HCT116 (cell line): Measurements from ENCODE around the gene DHRS7B. TPM values are rescaled to one million over a fixed set of nuclear protein-coding genes. Genes with fewer than 3 reads are reported as not detected.
A peak's percentile ranks its signal among the peaks of the same experiment; 100 is the strongest.

Experiments
- ATAC-seq: fragments of 200-7000 bp; cut with Tn5 transposase; 2 replicates; pipeline ENCODE4 v1.9.1; 2020; ENCODE audit warnings: mild to moderate bottlenecking, moderate library complexity
- BruUV-seq: library from RNA; stranded (reverse); fragments of 400-500 nt; replicated peaks from 2 replicates; lab custom pipeline; 2021; lab: Mats Ljungman, UMichigan
- CTCF ChIA-PET: fragments of 300-600 bp; sonication (Branson Sonifier 250); formaldehyde crosslinking; loops from one replicate; lab custom pipeline; 2021; ENCODE audit warnings: antibody characterized with exemption; lab: Charles Lee
- POLR2A ChIA-PET: fragments of 300-600, 350-600 bp; sonication (Branson Sonifier 250); formaldehyde crosslinking; loops from one replicate; lab custom pipeline; 2021; ENCODE audit warnings: antibody characterized with exemption; lab: Charles Lee
- RAD21 ChIA-PET, 2 experiments: fragments of 300-600 bp; sonication (Branson Sonifier 250); formaldehyde crosslinking; loops; one replicate each; lab custom pipeline; 2023; ENCODE audit warnings: low total read pairs in 2 of 2; ENCODE audit not compliant: uncharacterized antibody in 2 of 2, unreplicated experiment in 2 of 2, low non-redundant PET in 1 of 2; lab: Charles Lee
- DNase-seq: peaks from one replicate; pipeline ENCODE4 v3.0.0-alpha.2; 2010; ENCODE audit warnings: low read depth, low spot score
- H2AFZ ChIP-seq: fragments of 200-600 bp; shearing (Covaris generic), sonication (generic); 2 replicates; pipeline ENCODE4 v1.6.1; 2017; ENCODE audit warnings: low read depth, mixed run types, mixed read lengths, antibody characterized with exemption, low read length; ENCODE audit not compliant: poor library complexity, severe bottlenecking
- H3K27ac ChIP-seq: 2 replicates; pipeline ENCODE4 v1.5.1; 2012; ENCODE audit warnings: low read depth, low read length
- H3K27me3 ChIP-seq: fragments of 200-600 bp; sonication (generic); 2 replicates; pipeline ENCODE4 v1.6.1; 2016; ENCODE audit warnings: mixed run types, low read length, mixed read lengths; ENCODE audit not compliant: insufficient read depth
- H3K36me3 ChIP-seq, 2 experiments: fragments of 200-500 bp in 1 of 2; fragments of 200-600 bp in 1 of 2; sonication (Bioruptor generic) in 1 of 2; sonication (generic) in 1 of 2; 2 replicates each; pipeline versions ENCODE4 v1.5.1 to v1.6.1; 2014 to 2016; ENCODE audit warnings: low read length in 2 of 2, inconsistent platforms in 1 of 2, mixed read lengths in 1 of 2, mixed run types in 1 of 2; ENCODE audit not compliant: insufficient read depth in 2 of 2, control insufficient read depth in 1 of 2
- H3K4me1 ChIP-seq, 2 experiments: fragments of 200-600 bp in 1 of 2; sonication (generic) in 1 of 2; 2 replicates each; pipeline versions ENCODE4 v1.5.1 to v1.6.1; 2012 to 2017; ENCODE audit warnings: low read length in 2 of 2, inconsistent platforms in 1 of 2, mild to moderate bottlenecking in 1 of 2, mixed read lengths in 1 of 2, mixed run types in 1 of 2, moderate library complexity in 1 of 2; ENCODE audit not compliant: insufficient read depth in 2 of 2, control insufficient read depth in 1 of 2
- H3K4me2 ChIP-seq: fragments of 200-600 bp; sonication (generic); 2 replicates; pipeline ENCODE4 v1.6.1; 2017; ENCODE audit warnings: mixed run types, low read length, mixed read lengths
- H3K4me3 ChIP-seq, 2 experiments: fragments of 200-600 bp in 1 of 2; sonication (generic) in 1 of 2; replicated peaks in 1 of 2; 2 replicates each; pipeline ENCODE4 v1.5.1; 2011 to 2016; ENCODE audit warnings: low read length in 2 of 2, control low read depth in 1 of 2, low read depth in 1 of 2, mild to moderate bottlenecking in 1 of 2, mixed read lengths in 1 of 2, mixed run types in 1 of 2
- H3K79me2 ChIP-seq: fragments of 200-600 bp; sonication (generic); 2 replicates; pipeline ENCODE4 v1.6.1; 2017; ENCODE audit warnings: mild to moderate bottlenecking, mixed run types, low read length, moderate library complexity, mixed read lengths; ENCODE audit not compliant: insufficient read depth
- H3K9ac ChIP-seq: fragments of 200-600 bp; sonication (generic); 2 replicates; pipeline ENCODE4 v1.6.1; 2016; ENCODE audit warnings: low read length, mixed read lengths
- H3K9me2 ChIP-seq: fragments of 200-600 bp; sonication (generic), shearing (Covaris generic); 2 replicates; pipeline ENCODE4 v1.6.1; 2017; ENCODE audit warnings: mixed run types, mild to moderate bottlenecking, moderate library complexity; ENCODE audit not compliant: insufficient read depth
- H3K9me3 ChIP-seq, 2 experiments: fragments of 200-500 bp in 1 of 2; fragments of 200-600 bp in 1 of 2; sonication (Bioruptor generic) in 1 of 2; sonication (generic) in 1 of 2; 2 replicates each; pipeline ENCODE4 v1.6.1; 2014 to 2017; ENCODE audit warnings: low read length in 2 of 2, mixed read lengths in 2 of 2, inconsistent platforms in 1 of 2, low read depth in 1 of 2, mild to moderate bottlenecking in 1 of 2, mixed run types in 1 of 2, moderate library complexity in 1 of 2; ENCODE audit not compliant: control insufficient read depth in 1 of 2, insufficient read depth in 1 of 2
- H4K20me1 ChIP-seq: fragments of 200-600 bp; sonication (generic), shearing (Covaris generic); 2 replicates; pipeline ENCODE4 v1.6.1; 2017; ENCODE audit warnings: mixed run types, mild to moderate bottlenecking, moderate library complexity; ENCODE audit not compliant: insufficient read depth
- CTCF ChIP-seq, 3 experiments: fragments of 200-600 bp in 1 of 3; sonication (generic) in 1 of 3; IDR thresholded peaks in 2 of 3; conservative IDR thresholded peaks in 1 of 3; 2 replicates each; pipeline ENCODE4 v1.5.1; 2012 to 2017; ENCODE audit warnings: low read depth in 2 of 3, low read length in 2 of 3, antibody characterized with exemption in 1 of 3, borderline replicate concordance in 1 of 3, control low read depth in 1 of 3, mild to moderate bottlenecking in 1 of 3, mixed read lengths in 1 of 3, mixed run types in 1 of 3, moderate library complexity in 1 of 3; ENCODE audit not compliant: insufficient read depth in 1 of 3
- REST ChIP-seq: IDR thresholded peaks from 2 replicates; pipeline ENCODE4 v1.6.1; 2012; ENCODE audit warnings: low read depth
- SRF ChIP-seq: IDR thresholded peaks from 2 replicates; pipeline ENCODE4 v1.6.1; 2012; ENCODE audit warnings: low read depth
- intact Hi-C: fragments of 100-400 bp; cut with micrococcal nuclease; formaldehyde crosslinking; loops from 2 replicates; pipeline ENCODE4 v1.10.0; 2022
- total RNA-seq: library from RNA; stranded (reverse); gene quantifications from one replicate; pipeline ENCODE4 v1.2.1, GENCODE V29; 2021; ENCODE audit not compliant: unreplicated experiment

Gene DHRS7B
- total RNA-seq, 1 experiment from 2014 or later: 19.6 TPM

DNA sequence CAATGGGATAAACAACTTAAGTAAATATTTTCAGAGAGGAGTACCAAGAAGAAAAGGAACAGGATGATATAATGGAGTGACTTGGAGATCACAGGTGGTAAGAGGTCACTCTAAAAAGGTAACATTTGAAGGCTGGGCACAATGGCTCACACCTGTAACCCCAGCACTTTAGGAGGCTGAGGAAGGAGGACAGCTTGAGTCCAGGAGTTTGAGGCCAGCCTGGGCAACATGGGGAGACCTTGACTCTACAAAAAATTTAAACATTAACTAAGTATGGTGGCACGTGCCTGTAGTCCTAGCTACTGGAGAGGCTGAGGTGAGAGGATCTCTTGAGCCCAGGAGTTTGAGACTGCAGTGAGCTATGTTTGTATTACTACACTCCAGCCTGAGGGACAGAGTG, 90.6 kb downstream of the DHRS7B start (continued):
- TF ChIP-seq REST: no peak
- TF ChIP-seq, all 23 proteins: peak for 0

GRCh38 chr17:21218101-21218500, 91.3 kb downstream of the DHRS7B start:
- peaks cover 53% of the 10 kb centered on the region for H3K79me2 ChIP-seq
- H3K9me3 ChIP-seq: no peaks in the 10 kb centered on the region
- no peaks in the 10 kb centered on the region for H3K27me3 ChIP-seq
- BruUV-seq: no TSS peak
- TF ChIP-seq CTCF (IDR thresholded peaks at IDR 0.05 in 2 of 3, conservative IDR thresholded peaks at IDR 0.05 in 1 of 3; ENCODE audit: borderline replicate concordance in 1 of 3, insufficient read depth in 1 of 3, low read depth in 2 of 3, low read length in 2 of 3) (peak in 1 of 3 experiments; percentile 4; a peak in 1 of 6 replicates), SRF (no peak)
- TF ChIP-seq, all 23 proteins: peak for 1
- Histone ChIP-seq H3K4me2 (no peak overlapping the region), H4K20me1 (no peaks in the 10 kb centered on the region), H3K36me3 (peaks cover 0 to 3% of the 10 kb centered on the region in 2 experiments; a peak in 2 of 4 replicates), H3K4me1 (peaks cover 9 to 15% of the 10 kb centered on the region in 2 experiments; a peak in 3 of 4 replicates), H3K4me3 (no peak overlapping the region), H3K9ac (no peak overlapping the region), H3K9me2 (no peaks in the 10 kb centered on the region), H2AFZ (no peak overlapping the region), H3K27ac (no peak overlapping the region)
- ChIA-PET RAD21 (no interaction called here), POLR2A (no interaction called here), CTCF (no interaction called here)
- no peak for DNase-seq
- intact Hi-C loops: no loop called here
- no peak for ATAC-seq
